Measurements from ENCODE around the gene HCFC1. TPM values are rescaled to one million over a fixed set of nuclear protein-coding genes. Genes with fewer than 3 reads are reported as not detected.

The HCFC1 gene
- total and polyA plus RNA-seq, 9 of the 15 experiments (the other 6 are each of a cell fraction or from before 2014, with no cell fraction given) = 2.8 to 133 (median 17.1) TPM

DNA sequence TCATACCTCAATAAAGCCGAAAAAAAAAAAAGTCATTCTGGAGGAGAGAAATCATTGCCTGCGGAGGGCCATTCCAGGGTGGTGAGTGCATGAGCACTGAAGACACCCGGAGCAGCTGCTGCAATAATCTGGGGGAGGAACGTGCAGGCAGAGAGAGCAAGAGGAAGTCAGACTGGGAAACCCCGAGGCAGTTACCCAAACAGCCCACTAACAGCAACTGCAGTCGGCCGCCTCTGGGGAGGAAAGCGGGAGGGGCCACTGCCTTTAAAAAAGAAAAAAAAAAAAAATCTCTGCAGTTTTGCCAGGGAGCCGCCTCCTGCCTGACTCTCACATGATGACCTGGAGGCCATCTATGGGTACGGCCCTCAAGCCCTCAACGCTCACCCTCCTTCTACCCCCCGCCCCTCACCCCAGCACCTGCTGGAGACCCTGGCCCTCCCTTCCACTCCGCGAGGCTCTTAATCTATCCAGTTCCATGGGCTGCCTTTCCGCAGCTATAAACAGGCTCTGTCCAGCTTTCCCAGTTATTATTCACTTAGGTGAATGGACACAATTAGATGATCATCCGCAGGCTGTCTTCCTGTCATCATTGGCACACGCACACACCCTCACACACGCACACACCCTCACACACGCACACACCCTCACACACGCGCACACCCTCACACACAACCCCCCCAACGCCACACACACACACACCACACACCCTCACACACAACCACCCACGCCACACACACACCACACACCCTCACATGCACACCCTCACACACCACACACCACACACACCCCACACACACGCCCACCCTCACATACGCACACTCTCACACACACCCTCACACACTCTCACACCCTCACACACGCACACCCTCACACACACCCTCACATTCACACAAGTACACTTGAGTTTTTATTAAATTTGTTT, 70.5 kb downstream of the HCFC1 start:
- ATAC-seq = peak; percentile 83
- WGBS (ENCODE audit: insufficient coverage, low coverage, missing lambda C conversion rate) = 6% methylated on average over 13 of the region's 26 CpGs
- Histone ChIP-seq H3K4me2 (ENCODE audit: insufficient read depth, low read length) (no peak overlapping the region; the same call in 1 of the 2 replicates), H3K9me3 (replicated peaks; ENCODE audit: control insufficient read depth, insufficient read depth, low read depth, low read length) (no peaks in the 10 kb centered on the region), H3K4me1 (replicated peaks in 1 of 2; ENCODE audit: control insufficient read depth in 2 of 2, insufficient read depth in 2 of 2, low read length in 2 of 2) (peaks cover 24 to 55% of the 10 kb centered on the region in 2 experiments), H4K20me1 (replicated peaks; ENCODE audit: control insufficient read depth, insufficient read depth, low read length) (no peaks in the 10 kb centered on the region), H3K36me3 (ENCODE audit: control insufficient read depth, insufficient read depth, low read length) (no peaks in the 10 kb centered on the region), H3K9ac (ENCODE audit: insufficient read depth in 1 of 2, low read depth in 2 of 2, low read length in 2 of 2) (peak overlapping the region in 1 of 2 experiments; percentile 52; a peak in 1 of 4 replicates), H2AFZ (ENCODE audit: low read depth, low read length) (no peak overlapping the region), H3K9me1 (ENCODE audit: control insufficient read depth, insufficient read depth, low read length) (no peaks in the 10 kb centered on the region), H3K27ac (ENCODE audit: extremely low read depth, low read depth, low read length) (no peak overlapping the region), H3K27me3 (ENCODE audit: control insufficient read depth in 2 of 2, insufficient read depth in 2 of 2, low read length in 2 of 2) (peaks cover 0 to 7% of the 10 kb centered on the region in 2 experiments; a peak in 1 of 5 replicates), H3K4me3 (no peak overlapping the region), H3K79me2 (ENCODE audit: control insufficient read depth, insufficient read depth, low read length) (no peaks in the 10 kb centered on the region)
- BruUV-seq (replicated peaks) = no TSS peak
- CTCF ChIA-PET (ENCODE audit: low intra/inter-chr PET ratio) = no interaction called here
- DNase-seq (ENCODE audit: extremely low read depth in 1 of 4, low spot score in 3 of 4) = peak; percentile 65 to 77 (median 70)
- FAIRE-seq = peak; percentile 60
- in situ Hi-C loops (cut with MboI) = no loop called here
- intact Hi-C loops (cut with micrococcal nuclease) = no loop called here
- POLR2A ChIA-PET = no interaction called here
- peak in 1 of 2 experiments; percentile 63; a peak in 1 of 4 replicates for TF ChIP-seq MLLT1 (IDR thresholded peaks at IDR 0.05)
- no peak for TF ChIP-seq MCM3 (IDR thresholded peaks at IDR 0.05)
- TF ChIP-seq, protein P1, sequence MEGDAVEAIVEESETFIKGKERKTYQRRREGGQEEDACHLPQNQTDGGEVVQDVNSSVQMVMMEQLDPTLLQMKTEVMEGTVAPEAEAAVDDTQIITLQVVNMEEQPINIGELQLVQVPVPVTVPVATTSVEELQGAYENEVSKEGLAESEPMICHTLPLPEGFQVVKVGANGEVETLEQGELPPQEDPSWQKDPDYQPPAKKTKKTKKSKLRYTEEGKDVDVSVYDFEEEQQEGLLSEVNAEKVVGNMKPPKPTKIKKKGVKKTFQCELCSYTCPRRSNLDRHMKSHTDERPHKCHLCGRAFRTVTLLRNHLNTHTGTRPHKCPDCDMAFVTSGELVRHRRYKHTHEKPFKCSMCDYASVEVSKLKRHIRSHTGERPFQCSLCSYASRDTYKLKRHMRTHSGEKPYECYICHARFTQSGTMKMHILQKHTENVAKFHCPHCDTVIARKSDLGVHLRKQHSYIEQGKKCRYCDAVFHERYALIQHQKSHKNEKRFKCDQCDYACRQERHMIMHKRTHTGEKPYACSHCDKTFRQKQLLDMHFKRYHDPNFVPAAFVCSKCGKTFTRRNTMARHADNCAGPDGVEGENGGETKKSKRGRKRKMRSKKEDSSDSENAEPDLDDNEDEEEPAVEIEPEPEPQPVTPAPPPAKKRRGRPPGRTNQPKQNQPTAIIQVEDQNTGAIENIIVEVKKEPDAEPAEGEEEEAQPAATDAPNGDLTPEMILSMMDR (IDR thresholded peaks at IDR 0.05 in 2 of 3, conservative IDR thresholded peaks at IDR 0.05 in 1 of 3; ENCODE audit: insufficient read depth in 2 of 3, low read depth in 1 of 3, low read length in 3 of 3) = peak in 1 of 3 experiments; percentile 4; a peak in 1 of 6 replicates
- peak; percentile 49; the same call in 1 of the 2 replicates for TF ChIP-seq POLR2G (IDR thresholded peaks at IDR 0.05; ENCODE audit: low read depth, low read length)
- TF ChIP-seq GABPA (tag; conservative IDR thresholded peaks at IDR 0.05; ENCODE audit: low read depth) = peak; percentile 54
- no peak for TF ChIP-seq NCOA2 (IDR thresholded peaks at IDR 0.05; ENCODE audit: partially characterized antibody in 2 of 2)
- no peak for TF ChIP-seq BCOR (IDR thresholded peaks at IDR 0.05)
- TF ChIP-seq MTA3 (IDR thresholded peaks at IDR 0.05; ENCODE audit: borderline replicate concordance) = no peak
- no peak for TF ChIP-seq ZNF121 (CRISPR knock-in tag; conservative IDR thresholded peaks at IDR 0.05)
- TF ChIP-seq, protein P2, sequence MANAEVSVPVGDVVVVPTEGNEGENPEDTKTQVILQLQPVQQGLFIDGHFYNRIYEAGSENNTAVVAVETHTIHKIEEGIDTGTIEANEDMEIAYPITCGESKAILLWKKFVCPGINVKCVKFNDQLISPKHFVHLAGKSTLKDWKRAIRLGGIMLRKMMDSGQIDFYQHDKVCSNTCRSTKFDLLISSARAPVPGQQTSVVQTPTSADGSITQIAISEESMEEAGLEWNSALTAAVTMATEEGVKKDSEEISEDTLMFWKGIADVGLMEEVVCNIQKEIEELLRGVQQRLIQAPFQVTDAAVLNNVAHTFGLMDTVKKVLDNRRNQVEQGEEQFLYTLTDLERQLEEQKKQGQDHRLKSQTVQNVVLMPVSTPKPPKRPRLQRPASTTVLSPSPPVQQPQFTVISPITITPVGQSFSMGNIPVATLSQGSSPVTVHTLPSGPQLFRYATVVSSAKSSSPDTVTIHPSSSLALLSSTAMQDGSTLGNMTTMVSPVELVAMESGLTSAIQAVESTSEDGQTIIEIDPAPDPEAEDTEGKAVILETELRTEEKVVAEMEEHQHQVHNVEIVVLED (CRISPR knock-in tag; IDR thresholded peaks at IDR 0.05) = no peak
- TF ChIP-seq XRCC4 (IDR thresholded peaks at IDR 0.05; ENCODE audit: extremely low read depth, insufficient read depth, insufficient read length) = no peak
- TF ChIP-seq CREB1 (IDR thresholded peaks at IDR 0.05) = no peak
- TF ChIP-seq CREB1 (CRISPR knock-in tag; IDR thresholded peaks at IDR 0.05) = no peak
- TF ChIP-seq YBX1 (IDR thresholded peaks at IDR 0.05) = no peak
- TF ChIP-seq MYC (IDR thresholded peaks at IDR 0.05; ENCODE audit: low read depth, low read length) = no peak; the same call in 1 of the 2 replicates
- no peak for TF ChIP-seq MYC (CRISPR knock-in tag; IDR thresholded peaks at IDR 0.05; ENCODE audit: borderline replicate concordance, low read depth)
